22Rv1 (cell line): ENCODE measurements around the gene OTOF.

ENCODE experiments used
- H3K27ac ChIP-seq: fragments of 450-650 bp; 2 replicates; pipeline ENCODE4 v1.5.1; 2017
- CTCF ChIP-seq: fragments of 450-650 bp; IDR thresholded peaks from 2 replicates; pipeline ENCODE4 v1.5.1; 2017; ENCODE audit warnings: mild to moderate bottlenecking
- ZFX ChIP-seq: fragments of 450-650 bp; IDR thresholded peaks from 2 replicates; pipeline ENCODE4 v1.6.1; 2017; ENCODE audit warnings: antibody characterized with exemption, borderline replicate concordance

OTOF gene

GRCh38 chr2:26504002-26504401 lies 26.1 kb upstream of the OTOF start:
- TF ChIP-seq ZFX (no peak), CTCF (no peak)
- no peak overlapping the region for H3K27ac ChIP-seq

- H3K27ac ChIP-seq, result no peak overlapping the region
- TF ChIP-seq CTCF (peak; percentile 99), ZFX (no peak)
Observed at GRCh38 chr2:26503231-26503880, 25.4 kb upstream of the OTOF start.

GRCh38 chr2:26500406-26500805 lies 22.5 kb upstream of the OTOF start:
- no peak overlapping the region for H3K27ac ChIP-seq

GRCh38 chr2:26495705-26496297 lies 17.9 kb upstream of the OTOF start:
- no peak for TF ChIP-seq CTCF
- no peak for TF ChIP-seq ZFX
- no peak overlapping the region for H3K27ac ChIP-seq

More at GRCh38 chr2:26500406-26500805, 22.5 kb upstream of the OTOF start:
- TF ChIP-seq CTCF, result no peak
- no peak for TF ChIP-seq ZFX

- H3K27ac ChIP-seq, result no peak overlapping the region
- TF ChIP-seq CTCF (no peak), ZFX (no peak)
Observed at GRCh38 chr2:26494891-26495290, 17.0 kb upstream of the OTOF start.

GRCh38 chr2:26494199-26494598 lies 16.3 kb upstream of the OTOF start:
- H3K27ac ChIP-seq, result no peak overlapping the region
- TF ChIP-seq ZFX, result no peak
- no peak for TF ChIP-seq CTCF

GRCh38 chr2:26493566-26493965 lies 15.6 kb upstream of the OTOF start:
- TF ChIP-seq ZFX (no peak), CTCF (no peak)
- H3K27ac ChIP-seq, result no peak overlapping the region
